GM18520 (cell line): Measurements from ENCODE around the gene IGIP.

Experiments used
- ATAC-seq: cut with Tn5 transposase; IDR thresholded peaks from one replicate; pipeline ENCODE4 v1.9.1; 2021; ENCODE audit not compliant: unreplicated experiment

Gene IGIP

DNA sequence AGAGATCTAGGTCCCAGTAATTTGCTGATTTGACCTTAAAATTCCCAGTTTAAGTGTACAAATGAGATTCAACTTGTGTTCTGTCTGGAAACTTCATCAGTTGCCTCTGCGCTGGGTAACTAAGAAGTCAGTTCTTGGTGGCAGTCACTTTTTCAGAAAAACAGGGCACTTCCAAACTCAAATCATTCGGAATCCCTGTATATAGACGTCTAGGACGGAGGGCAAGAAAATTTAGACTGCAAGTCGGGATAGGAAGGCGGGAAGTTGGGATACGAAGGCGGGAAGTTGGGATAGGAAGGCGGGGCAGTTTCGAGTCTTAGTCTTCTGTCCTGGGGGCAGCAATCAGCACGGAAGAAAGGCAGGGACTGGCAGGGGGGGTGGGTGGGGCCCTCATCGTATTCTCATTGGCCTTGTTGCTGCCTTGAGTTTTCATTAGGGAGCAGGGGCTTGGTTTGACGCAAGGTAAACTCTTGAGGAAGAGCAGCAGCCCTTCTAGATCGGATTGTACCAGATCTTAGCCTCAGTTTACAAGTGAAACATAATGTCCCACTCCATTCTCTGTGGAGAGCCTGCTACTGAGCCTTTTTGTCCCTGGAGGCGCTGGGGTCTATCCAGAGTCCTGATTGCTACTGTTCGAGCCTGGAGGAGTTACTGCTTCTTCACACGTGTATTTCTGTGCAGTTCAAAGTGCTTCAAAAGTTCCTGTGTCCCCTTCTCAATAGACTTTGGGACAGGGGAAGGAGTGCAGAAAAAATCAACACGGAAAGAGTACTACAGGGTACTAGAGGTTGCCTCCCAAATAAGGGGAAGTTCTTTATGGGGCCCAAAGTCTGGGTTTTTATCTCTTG, 14.5 kb upstream of the IGIP start:
- no peak for ATAC-seq

DNA sequence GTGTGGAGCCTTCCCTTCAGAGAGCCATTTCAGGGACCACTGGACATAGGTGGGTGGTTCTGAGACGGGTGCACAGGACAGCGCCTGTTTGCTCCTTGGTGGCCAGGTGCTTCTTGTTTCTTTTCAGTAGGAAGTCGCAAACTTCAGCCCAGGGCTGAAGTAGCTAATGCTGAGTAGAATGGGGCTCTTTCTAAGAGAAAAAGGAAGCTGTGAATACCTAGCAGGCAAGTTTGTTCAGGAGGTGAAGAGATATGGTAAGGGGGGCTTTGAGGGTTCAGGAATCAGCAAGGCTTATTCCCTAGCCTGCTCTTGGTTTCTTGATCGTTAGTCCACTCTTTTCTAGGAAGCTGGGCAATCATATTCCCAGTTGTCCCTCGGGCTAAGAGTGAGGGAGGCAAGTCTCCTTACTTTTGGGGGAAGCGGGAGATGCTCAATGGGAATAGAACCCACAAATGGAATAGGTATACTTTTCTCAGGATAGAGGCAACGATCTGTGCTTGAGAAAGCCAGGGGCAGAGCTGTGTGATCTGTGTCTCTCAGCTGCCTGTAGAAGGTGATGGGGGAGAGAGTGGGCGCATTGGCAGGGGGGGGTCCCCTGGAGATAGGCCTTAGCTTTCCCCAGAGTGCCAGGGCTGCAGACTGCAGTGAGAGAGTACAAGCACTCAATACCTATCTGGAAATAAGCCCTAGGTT, 13.7 kb upstream of the IGIP start:
- no peak for ATAC-seq

DNA sequence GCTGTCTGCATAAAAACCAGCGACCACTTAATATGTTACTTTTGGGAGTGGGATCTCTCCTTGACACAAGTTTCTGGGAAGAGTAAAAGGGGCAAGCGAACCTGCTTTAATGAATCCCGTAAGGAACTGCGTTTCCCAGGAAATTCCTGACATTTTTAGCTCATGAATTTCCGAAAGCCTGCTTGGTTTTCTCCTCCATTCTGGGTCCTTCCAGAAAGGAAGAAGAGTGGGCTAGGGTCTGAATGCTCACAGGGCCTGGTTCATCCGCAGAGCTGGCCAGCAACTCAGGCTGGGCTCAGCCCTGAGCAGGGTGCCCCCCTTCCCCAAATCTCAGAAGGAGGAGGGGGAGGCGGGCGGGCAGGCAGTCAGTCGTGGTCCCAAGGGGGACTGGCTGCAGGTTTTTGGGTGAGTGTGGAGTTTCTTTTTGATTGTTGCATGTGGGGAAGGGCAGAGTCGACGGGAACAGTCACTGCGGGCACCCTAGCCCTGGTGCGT, 13.0 kb upstream of the IGIP start:
- ATAC-seq, result no peak

DNA sequence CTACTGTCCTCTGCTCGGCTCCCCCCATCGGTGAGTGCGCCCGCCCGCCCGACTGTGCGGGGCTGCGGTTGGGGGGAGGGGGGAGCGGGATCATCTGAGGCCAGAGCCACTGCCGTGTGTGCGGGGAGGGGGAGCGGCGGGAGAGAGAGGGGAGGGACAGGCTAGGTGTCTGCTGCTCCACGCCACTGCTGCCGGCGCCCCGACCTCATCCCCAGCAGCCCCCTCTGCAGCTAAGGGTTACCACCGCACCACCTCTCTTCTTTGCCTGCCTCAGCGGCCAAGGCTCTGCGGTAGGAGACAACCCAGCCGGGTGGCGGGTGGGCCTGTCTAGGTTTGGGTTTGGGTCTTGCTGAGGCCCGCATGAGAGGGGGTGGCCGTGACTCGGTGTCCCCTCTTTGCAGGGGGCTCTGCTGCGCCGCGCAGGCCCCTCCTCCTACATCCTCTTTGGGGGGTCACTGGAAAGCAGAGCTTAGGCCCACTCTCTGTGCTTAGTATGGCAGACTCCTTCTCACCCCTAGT, 12.5 kb upstream of the IGIP start:
- no peak for ATAC-seq

DNA sequence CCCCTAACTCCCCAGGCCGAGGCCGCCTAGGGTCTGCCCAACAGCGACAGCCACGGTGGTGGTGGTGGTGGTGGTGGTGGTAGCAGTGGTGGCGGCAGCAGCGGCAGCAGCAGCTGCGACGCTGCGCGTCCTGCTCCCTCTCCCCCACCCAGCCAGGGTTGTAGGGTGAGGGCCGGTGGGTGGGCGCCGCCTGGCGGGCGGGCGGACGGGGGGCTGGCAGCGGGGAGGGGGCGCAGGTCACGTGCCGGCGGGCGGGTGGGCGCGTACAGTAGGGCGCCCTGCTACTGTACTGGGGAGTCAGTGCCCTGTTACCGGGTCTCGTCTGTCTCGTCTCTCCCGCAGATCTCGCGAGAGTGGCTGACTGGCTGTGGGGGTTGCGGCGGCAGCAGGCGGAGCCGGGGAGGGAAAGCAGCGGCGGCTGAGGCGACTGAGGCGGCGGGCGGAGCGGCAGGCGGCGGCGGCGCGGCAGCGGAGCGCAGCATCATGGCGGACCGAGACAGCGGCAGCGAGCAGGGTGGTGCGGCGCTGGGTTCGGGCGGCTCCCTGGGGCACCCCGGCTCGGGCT, 12.0 kb upstream of the IGIP start, which contains the start of gene PURA:
TSS of gene PURA (plus strand) at position 411 of the 565 bp plus-strand sequence. CDS start at position 484, 73 bp downstream.
- peak; percentile 75 for ATAC-seq

DNA sequence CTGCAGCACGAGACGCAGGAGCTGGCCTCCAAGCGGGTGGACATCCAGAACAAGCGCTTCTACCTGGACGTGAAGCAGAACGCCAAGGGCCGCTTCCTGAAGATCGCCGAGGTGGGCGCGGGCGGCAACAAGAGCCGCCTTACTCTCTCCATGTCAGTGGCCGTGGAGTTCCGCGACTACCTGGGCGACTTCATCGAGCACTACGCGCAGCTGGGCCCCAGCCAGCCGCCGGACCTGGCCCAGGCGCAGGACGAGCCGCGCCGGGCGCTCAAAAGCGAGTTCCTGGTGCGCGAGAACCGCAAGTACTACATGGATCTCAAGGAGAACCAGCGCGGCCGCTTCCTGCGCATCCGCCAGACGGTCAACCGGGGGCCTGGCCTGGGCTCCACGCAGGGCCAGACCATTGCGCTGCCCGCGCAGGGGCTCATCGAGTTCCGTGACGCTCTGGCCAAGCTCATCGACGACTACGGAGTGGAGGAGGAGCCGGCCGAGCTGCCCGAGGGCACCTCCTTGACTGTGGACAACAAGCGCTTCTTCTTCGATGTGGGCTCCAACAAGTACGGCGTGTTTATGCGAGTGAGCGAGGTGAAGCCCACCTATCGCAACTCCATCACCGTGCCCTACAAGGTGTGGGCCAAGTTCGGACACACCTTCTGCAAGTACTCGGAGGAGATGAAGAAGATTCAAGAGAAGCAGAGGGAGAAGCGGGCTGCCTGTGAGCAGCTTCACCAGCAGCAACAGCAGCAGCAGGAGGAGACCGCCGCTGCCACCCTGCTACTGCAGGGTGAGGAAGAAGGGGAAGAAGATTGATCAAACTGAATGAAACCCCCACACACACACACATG, 11.2 kb upstream of the IGIP start:
- peak; percentile 25 for ATAC-seq

DNA sequence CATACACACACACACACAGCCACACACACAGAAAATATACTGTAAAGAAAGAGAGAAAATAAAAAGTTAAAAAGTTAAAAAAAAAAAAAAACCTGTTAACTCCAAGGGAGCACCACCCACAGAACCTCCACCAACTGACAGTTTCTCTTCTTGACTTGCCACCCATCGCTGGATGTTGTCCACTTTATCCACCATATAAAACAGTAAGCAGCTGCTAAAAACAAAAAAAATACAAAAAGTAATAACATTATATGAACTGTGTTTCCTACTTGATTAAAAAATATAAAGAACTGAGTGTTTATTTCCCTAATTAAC, 10.6 kb upstream of the IGIP start:
- ATAC-seq, result no peak

DNA sequence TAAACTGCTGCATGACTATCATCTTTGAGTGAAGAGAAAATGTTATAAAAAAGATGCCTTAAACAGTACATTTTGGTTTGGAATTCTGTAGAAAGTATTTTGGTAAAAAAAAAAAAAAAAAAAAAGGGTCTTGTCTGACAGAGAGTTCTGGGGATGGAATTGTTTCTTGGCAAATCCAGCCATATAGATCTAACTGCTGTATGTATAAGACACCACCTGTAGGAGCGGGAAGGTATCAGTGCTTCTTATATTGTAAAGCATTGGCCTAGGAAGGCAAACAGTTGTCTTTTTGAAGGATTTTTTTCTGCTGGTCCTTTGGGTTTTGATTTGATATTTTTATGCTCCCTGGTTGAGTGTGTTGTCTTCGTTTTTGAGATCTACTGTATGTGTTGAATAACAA, 9.0 kb upstream of the IGIP start:
- ATAC-seq, result no peak

DNA sequence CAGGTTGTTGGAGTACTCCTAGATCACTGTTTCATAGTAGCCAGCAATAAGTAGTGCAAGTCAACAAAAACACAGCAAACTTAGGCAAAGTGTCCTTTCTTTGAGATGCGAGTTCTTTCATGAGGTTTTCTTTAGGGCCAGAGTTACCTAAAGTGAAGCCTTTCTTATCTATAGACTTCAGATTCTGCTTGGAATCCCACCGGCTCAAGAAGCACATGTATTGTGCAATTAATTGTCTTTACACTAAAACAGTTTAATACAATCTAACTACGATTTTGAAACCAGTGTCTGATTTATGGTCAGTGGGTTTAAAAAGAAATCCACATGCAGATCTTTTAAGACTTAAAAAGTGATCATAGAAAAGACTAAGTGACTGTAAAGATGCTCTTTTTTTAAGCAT, 8.2 kb upstream of the IGIP start:
- no peak for ATAC-seq

DNA sequence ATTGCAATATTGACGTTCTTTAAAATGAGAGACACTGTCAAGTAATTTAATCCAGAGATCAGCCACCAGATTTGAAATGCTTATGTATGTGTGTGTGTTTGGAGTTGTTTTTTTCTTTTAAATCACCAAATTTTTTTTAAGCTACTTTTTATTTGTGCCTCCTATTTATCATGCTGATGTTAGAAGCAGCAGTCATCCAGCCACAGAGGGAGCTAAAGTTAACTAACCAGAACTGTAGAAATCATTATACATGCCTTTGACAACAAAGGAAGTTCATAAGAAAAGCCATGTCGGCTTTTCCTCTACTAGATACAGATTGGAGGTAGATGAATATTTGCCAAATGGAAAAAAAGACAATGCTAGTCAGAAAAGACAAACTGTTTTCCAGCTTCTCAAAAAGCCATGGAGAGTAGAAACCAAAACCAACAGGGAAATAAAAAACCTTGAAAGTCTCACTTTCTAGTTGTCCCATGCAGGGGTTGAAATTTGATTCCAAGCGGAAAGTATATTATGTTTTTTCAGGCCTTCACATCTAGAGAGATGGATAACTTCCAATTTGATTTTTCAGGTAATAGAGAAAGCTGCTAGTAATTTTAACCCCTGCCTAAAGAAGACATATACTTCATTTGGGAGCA, 7.3 kb upstream of the IGIP start:
- no peak for ATAC-seq

DNA sequence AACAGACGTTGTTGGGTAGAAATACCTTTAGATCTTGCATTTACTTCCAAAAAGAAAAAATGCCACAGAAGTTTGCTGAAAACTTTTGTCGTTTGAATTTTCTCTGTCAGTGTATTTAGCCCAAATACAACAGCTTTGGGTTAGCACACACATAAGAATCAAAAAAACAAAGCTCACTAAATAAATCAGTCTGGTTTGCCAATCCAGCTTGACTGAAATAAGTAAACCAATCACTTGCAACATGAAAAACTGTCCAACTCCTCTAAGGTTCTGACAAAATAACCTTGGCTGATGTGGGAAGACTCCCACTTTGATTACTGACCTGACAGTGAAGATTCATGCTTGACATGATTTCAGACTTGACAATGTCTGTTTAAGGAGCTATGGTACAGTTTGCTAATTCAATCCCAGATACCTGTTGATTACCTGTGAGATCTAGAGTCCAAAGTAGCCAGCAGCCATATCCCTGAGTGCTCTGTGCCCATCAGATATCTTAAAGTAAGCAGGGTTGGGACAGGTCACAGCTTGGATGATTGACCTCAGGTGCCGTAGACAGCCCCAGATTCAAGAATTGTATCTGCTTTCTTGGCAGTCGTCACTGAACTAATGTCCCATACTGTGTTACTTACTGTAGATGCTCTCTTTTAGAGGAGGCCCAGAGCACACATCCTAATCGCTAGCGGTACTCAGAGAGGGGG, 727 bp downstream of the IGIP start:
- no peak for ATAC-seq

DNA sequence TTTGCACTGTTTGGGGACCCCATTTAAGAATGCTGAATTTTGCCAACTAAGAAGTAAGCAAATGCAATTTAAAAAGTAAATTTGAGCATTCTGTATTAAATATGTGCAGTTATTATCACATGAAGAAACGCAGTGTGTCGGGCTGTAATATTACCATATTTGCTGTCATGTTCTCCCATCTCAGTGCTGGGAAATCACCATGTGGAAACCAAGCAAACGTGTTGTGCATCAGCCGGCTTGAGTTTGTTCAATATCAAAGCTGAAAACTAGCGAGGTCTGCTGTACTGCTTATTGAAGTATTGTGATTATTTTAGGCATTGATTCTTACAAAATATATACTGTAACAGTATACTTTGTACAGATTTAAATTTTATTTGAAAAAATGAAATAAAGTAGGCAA, 2.6 kb downstream of the IGIP start:
- ATAC-seq, result no peak

DNA sequence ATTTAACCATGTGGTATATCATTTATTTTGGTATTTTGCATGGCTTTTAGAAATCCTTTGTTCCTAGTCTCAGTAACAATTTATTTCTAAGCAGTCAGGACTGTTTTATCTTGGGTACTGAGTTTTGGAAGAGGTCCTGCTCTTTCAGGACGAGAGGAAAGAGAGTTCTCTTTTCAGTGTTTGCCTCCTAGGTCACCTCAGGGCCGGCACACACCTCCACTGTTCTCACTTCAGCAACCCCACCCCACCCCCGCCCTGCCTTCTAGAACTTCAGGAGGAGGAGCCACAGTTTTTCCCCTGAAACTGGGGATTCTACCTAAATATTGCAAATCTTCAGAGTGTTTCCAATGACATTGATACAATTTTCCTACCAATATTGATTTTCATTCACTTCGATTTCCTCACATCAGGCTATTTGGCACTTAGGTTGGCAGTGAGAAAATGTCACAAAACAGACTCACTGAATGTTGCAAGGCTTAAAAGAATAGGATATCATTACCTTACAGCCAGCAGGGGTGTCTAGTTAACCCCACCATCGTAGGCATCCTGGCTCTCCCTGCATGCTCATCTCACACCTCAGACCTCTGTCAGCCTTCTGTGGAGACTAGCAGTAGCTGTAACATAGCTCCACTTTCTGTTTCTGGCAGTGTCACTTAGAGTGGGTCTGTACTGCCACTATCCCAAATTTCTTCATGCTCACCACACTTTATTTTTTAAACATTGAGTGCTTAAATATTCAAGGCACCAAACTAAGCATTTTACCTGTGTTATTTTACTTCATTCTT, 5.4 kb downstream of the IGIP start:
- ATAC-seq, result no peak

DNA sequence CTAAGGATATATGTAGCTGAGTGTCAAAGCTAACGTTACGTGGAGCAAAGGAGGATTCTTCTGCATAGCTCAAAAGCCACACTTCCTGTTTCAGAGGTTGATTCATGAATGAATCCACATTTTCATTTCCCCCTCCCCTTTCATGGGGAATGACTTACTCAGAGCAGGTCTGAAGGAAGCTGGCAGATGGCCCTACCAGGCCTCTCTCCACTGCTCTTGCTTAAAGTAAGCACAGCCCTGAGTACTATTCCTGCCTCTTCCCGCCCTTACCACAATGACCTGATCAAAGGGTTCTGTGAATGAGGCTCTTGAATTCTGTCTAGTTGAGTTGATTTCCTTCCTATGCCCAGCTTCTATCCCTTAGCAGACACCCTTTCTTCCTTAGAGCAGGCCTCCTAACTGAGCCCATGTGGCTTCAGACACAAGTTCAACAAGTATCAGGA, 6.3 kb downstream of the IGIP start:
- no peak for ATAC-seq

DNA sequence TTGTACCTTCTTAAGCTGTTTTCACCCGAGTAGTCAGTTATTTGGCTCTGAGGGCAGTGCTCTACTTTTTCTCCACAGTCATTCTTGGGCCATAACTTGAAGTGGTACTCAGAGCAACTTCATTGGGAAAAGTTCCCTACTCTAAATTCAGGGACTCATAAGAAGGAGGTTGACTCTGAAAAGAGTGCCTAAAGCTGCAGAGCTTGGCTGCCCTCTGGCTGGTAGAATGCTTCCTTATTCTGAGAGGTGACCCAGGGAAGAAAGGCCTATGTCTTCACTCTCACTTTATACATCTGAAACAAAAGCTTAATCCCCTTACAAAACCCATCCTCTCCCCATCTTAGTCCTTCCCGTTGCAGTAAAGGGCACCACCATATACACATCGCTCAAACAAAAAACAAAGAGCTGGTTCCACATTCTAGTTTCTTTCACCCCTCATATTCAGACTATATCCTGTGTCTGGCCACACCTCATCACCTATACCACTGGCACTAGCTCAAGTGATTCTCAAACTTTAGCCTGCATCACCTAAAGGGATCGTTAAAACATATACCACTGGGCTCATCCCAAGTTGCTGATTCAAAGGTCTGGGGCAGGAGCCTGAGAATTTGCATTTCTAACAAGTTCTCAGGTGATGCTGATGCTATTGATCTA, 7.9 kb downstream of the IGIP start:
- ATAC-seq, result no peak

DNA sequence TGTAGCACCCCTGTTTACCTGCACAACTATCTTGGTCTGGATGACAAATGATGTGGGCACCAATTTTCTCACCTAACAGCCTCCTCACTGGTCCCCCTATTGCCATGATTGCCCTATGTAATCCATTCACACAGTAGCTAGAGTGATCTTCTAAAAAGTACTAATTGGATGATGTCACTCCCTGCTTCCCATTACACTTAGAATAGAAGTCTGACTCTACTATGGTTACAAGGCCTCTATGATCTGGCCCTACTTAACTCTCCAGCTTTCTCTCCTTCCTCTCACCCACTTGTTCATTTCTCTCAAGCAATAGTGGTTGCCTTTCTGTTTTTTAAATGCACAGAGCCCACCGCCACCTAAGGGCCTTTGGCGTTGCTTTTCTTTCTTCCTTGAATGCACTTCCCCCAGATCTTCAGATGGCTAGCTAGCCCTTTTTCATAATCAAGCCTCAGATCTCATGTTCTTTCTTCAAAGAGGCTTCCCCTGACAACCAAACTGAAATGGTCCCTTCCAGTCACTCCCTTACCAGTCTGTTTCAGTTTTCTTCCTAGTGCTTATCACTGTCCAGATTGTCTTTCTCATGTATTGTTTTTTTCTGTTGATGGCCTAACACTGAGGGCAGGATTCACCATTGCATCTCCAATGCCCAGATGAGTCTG, 8.7 kb downstream of the IGIP start:
- ATAC-seq, result no peak

DNA sequence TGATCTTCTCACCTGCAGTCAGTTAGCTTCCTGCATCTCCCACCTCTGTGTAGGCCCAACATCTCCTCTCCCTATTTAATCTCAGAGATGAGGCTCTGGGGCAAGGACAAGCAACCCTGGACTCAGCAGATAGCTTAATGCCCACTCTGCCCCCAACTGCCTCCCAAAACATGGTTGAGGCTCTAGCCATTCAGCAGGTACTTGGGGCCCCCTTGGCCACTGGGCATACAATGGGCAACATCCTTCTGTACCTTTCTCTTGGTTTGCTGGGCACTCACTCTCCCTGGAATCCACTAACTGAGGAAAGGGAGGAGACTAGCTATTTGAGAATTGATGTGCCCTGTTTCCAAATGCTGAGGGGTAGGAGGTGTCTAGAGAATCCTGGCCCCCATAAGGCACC, 9.4 kb downstream of the IGIP start:
- no peak for ATAC-seq

DNA sequence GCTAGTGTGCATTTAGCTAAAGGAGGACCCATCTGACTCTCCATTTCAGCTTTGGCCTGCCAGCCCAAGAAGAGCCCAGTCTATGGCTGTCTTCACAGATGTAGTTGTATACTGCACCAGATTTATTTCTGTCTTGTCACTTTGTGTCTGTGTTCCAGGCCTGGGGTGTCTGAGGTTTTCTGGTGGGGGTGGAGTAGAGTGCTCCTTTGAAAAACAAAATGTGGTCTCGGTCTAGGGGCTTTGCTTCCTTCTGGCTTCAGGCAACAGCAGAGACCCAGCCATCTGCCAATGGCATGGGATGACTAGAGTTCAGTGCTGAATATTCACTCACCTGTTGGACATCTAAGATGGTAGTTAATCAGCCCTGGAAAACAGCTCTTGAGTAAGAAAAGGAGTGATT, 10.9 kb downstream of the IGIP start:
- no peak for ATAC-seq
